KMS-11 (cell line): Measurements from ENCODE around the gene SNX9.
"Not testable (repeated sequence)": the region's sequence is repeated elsewhere in the genome, so short reads cannot be mapped to it uniquely, and the experiment has no call there.

Experiments used
- H2AFZ ChIP-seq: fragments of 200-600 bp; sonication (generic); 2 replicates; pipeline ENCODE4 v1.6.1; 2016; ENCODE audit warnings: antibody characterized with exemption, mixed run types, low read depth
- H3K27ac ChIP-seq: fragments of 200-600 bp; sonication (generic); 2 replicates; pipeline ENCODE4 v1.6.1; 2016; ENCODE audit warnings: mild to moderate bottlenecking, mixed run types
- H3K27me3 ChIP-seq: fragments of 200-600 bp; sonication (generic); 2 replicates; pipeline ENCODE4 v1.6.1; 2017; ENCODE audit warnings: mild to moderate bottlenecking, low read depth, mixed run types, moderate library complexity; ENCODE audit not compliant: insufficient read depth
- H3K36me3 ChIP-seq: fragments of 200-600 bp; sonication (generic); 2 replicates; pipeline ENCODE4 v1.6.1; 2017; ENCODE audit warnings: mild to moderate bottlenecking, mixed run types; ENCODE audit not compliant: insufficient read depth
- H3K4me1 ChIP-seq: fragments of 200-600 bp; sonication (generic); 2 replicates; pipeline ENCODE4 v1.6.1; 2016; ENCODE audit warnings: mild to moderate bottlenecking, low read depth, mixed run types; ENCODE audit not compliant: poor library complexity, severe bottlenecking
- H3K4me2 ChIP-seq: fragments of 200-600 bp; sonication (generic); 2 replicates; pipeline ENCODE4 v1.7.0; 2016; ENCODE audit warnings: mild to moderate bottlenecking, mixed run types
- H3K4me3 ChIP-seq: fragments of 200-600 bp; sonication (generic); IDR thresholded peaks from 2 replicates; pipeline ENCODE4 v1.6.1; 2017; ENCODE audit warnings: low read depth, low read length, mixed read lengths; ENCODE audit not compliant: insufficient read depth
- H3K79me2 ChIP-seq: fragments of 200-600 bp; sonication (generic); 2 replicates; pipeline ENCODE4 v1.6.1; 2016; ENCODE audit warnings: low read depth, mixed run types; ENCODE audit not compliant: insufficient read depth
- H3K9ac ChIP-seq: fragments of 200-600 bp; sonication (generic); 2 replicates; pipeline ENCODE4 v1.6.1; 2016; ENCODE audit warnings: mild to moderate bottlenecking, mixed run types
- H4K20me1 ChIP-seq: fragments of 200-600 bp; sonication (generic); 2 replicates; pipeline ENCODE4 v1.6.1; 2016; ENCODE audit warnings: mild to moderate bottlenecking, mixed run types; ENCODE audit not compliant: insufficient read depth
- TF ChIP-seq, protein P1 (sequence below): fragments of 200-600 bp; sonication (generic); conservative IDR thresholded peaks from 2 replicates; pipeline ENCODE4 v1.6.1; 2017; ENCODE audit warnings: low read depth, mild to moderate bottlenecking, antibody characterized with exemption, low read length, moderate library complexity, mixed read lengths

Gene SNX9

DNA sequence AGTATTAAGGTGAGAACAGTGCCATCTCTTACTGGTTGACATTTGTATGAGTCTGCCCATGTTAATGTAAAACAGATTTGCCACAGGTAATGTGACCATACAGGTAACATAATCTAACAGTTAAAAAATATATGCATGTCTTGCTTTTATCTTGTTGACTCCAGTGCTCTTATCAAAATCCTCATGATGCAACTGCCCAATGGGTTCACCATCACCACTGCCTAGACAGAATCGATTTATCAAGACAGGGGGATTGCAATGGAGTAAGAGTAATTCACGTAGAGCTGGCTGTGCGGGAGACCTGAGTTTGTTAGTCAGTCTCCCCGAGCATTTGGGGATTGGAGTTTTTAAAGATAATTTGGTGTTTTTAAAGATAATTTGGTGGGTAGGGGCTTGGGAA, 19.2 kb downstream of the SNX9 start:
- no peaks in the 10 kb centered on the region for H3K79me2 ChIP-seq
- peaks cover 16% of the 10 kb centered on the region for H3K4me1 ChIP-seq
- H3K4me2 ChIP-seq = no peak overlapping the region
- no peaks in the 10 kb centered on the region for H3K27me3 ChIP-seq
- no peak overlapping the region for H3K27ac ChIP-seq
- no peak overlapping the region for H3K9ac ChIP-seq
- H4K20me1 ChIP-seq = no peaks in the 10 kb centered on the region
- H3K36me3 ChIP-seq = no peaks in the 10 kb centered on the region
- no peak overlapping the region for H2AFZ ChIP-seq
- no peak overlapping the region for H3K4me3 ChIP-seq
- TF ChIP-seq, protein P1, sequence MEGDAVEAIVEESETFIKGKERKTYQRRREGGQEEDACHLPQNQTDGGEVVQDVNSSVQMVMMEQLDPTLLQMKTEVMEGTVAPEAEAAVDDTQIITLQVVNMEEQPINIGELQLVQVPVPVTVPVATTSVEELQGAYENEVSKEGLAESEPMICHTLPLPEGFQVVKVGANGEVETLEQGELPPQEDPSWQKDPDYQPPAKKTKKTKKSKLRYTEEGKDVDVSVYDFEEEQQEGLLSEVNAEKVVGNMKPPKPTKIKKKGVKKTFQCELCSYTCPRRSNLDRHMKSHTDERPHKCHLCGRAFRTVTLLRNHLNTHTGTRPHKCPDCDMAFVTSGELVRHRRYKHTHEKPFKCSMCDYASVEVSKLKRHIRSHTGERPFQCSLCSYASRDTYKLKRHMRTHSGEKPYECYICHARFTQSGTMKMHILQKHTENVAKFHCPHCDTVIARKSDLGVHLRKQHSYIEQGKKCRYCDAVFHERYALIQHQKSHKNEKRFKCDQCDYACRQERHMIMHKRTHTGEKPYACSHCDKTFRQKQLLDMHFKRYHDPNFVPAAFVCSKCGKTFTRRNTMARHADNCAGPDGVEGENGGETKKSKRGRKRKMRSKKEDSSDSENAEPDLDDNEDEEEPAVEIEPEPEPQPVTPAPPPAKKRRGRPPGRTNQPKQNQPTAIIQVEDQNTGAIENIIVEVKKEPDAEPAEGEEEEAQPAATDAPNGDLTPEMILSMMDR = no peak

- H3K79me2 ChIP-seq, H4K20me1 ChIP-seq, H3K9ac ChIP-seq, H3K4me2 ChIP-seq, H3K36me3 ChIP-seq, H3K4me3 ChIP-seq, H2AFZ ChIP-seq, H3K27ac ChIP-seq, H3K27me3 ChIP-seq: not testable (repeated sequence)
- peaks cover 16% of the 10 kb centered on the region for H3K4me1 ChIP-seq
Observed at GRCh38 chr6:157844196-157844595, 21.1 kb downstream of the SNX9 start.

- H3K36me3 ChIP-seq = no peaks in the 10 kb centered on the region
- H2AFZ ChIP-seq = no peak overlapping the region
- H3K9ac ChIP-seq = no peak overlapping the region
- H3K4me1 ChIP-seq = peaks cover 16% of the 10 kb centered on the region
- H3K4me2 ChIP-seq = peak overlapping the region; percentile 30; the same call in 1 of the 2 replicates
- TF ChIP-seq, protein P1 = no peak
- no peaks in the 10 kb centered on the region for H4K20me1 ChIP-seq
- H3K4me3 ChIP-seq = no peak overlapping the region
- no peaks in the 10 kb centered on the region for H3K79me2 ChIP-seq
- no peaks in the 10 kb centered on the region for H3K27me3 ChIP-seq
- no peak overlapping the region for H3K27ac ChIP-seq
Observed at GRCh38 chr6:157845493-157846259, 22.6 kb downstream of the SNX9 start.

DNA sequence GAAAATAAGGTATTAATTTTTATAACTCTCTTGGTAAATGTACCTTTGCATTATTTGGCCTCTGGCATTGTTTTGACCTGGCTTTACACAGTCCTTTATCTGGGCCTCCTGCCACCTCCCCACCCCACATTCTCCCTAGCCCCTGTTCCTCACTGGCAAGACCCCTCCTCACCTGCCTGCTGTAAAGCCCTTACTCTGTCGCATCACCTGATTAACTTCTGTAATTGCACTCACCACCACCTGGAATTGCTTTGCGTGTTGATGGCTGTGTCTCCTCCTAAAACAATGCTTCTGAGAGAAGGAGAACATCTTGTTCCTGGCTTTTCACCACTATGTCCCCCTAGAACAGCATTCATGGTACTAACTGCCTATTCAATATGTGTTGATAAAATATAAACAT, 24.8 kb downstream of the SNX9 start:
- H2AFZ ChIP-seq = no peak overlapping the region
- H3K4me1 ChIP-seq = peaks cover 16% of the 10 kb centered on the region
- H3K27ac ChIP-seq = no peak overlapping the region
- H3K36me3 ChIP-seq = no peaks in the 10 kb centered on the region
- H3K4me3 ChIP-seq = no peak overlapping the region
- H3K9ac ChIP-seq = no peak overlapping the region
- H3K27me3 ChIP-seq = no peaks in the 10 kb centered on the region
- no peak overlapping the region for H3K4me2 ChIP-seq
- no peaks in the 10 kb centered on the region for H4K20me1 ChIP-seq
- H3K79me2 ChIP-seq = no peaks in the 10 kb centered on the region
- TF ChIP-seq, protein P1 = no peak

DNA sequence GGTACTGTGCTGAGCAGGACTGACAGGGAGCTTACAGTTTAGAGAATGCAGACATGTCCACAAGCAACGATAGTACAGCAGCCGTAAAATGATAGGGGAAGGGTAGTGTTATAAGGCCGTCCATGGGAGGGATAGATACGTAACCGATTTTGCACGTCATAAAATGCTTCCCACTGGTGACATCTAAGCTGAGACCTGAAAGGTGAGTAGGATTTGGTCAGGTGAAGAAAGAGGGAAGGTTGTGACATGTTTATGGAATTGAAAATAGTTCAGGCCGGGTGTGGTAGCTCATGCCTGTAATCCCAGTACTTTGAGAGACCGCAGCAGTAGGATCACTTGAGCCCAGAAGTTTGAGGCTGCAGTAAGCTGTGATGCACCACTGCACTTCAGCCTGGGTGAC, 25.6 kb downstream of the SNX9 start:
- Histone ChIP-seq H3K4me1 (peaks cover 16% of the 10 kb centered on the region), H3K4me2 (no peak overlapping the region), H2AFZ (no peak overlapping the region), H3K79me2 (no peaks in the 10 kb centered on the region), H3K36me3 (no peaks in the 10 kb centered on the region), H3K4me3 (no peak overlapping the region), H3K27me3 (no peaks in the 10 kb centered on the region), H4K20me1 (no peaks in the 10 kb centered on the region), H3K9ac (no peak overlapping the region), H3K27ac (no peak overlapping the region)
- TF ChIP-seq, protein P1 = no peak
